CD4-positive, alpha-beta memory T cell (primary cell): ENCODE data around the gene TRAIP. TPM values are rescaled to one million over a fixed set of nuclear protein-coding genes. Genes with fewer than 3 reads are reported as not detected.

ENCODE experiments used
- CTCF ChIA-PET: fragments of 350-600 bp; sonication (Branson Sonifier 250); formaldehyde crosslinking; loops from one replicate; lab custom pipeline; 2021; ENCODE audit warnings: inconsistent platforms; ENCODE audit not compliant: partially characterized antibody; lab: Charles Lee
- POLR2A ChIA-PET: fragments of 350-600 bp; sonication (Branson Sonifier 250); formaldehyde crosslinking; loops from one replicate; lab custom pipeline; 2021; ENCODE audit not compliant: partially characterized antibody; lab: Charles Lee
- DNase-seq, 5 donors: peaks; one replicate each; pipeline versions ENCODE4 v3.0.0 to v3.0.0-alpha.2; 2020 to 2022; ENCODE audit warnings: mixed read lengths in 1 of 5
- H3K27ac ChIP-seq: one replicate; pipeline ENCODE4 v1.7.0; 2013; ENCODE audit warnings: low read depth, low read length
- H3K27me3 ChIP-seq: 2 replicates; pipeline ENCODE4 v1.7.0; 2013; ENCODE audit warnings: mild to moderate bottlenecking, low read length, moderate library complexity; ENCODE audit not compliant: insufficient read depth
- H3K36me3 ChIP-seq: 2 replicates; pipeline ENCODE4 v1.7.0; 2013; ENCODE audit warnings: mild to moderate bottlenecking, low read length, moderate library complexity; ENCODE audit not compliant: insufficient read depth
- H3K4me1 ChIP-seq: 2 replicates; pipeline ENCODE4 v1.7.0; 2013; ENCODE audit warnings: mild to moderate bottlenecking, low read length, moderate library complexity; ENCODE audit not compliant: insufficient read depth
- H3K4me3 ChIP-seq, 2 donors: one replicate each; pipeline ENCODE4 v1.7.0; 2013; ENCODE audit warnings: low read length in 2 of 2, mild to moderate bottlenecking in 1 of 2
- H3K9me3 ChIP-seq, 2 donors: one replicate each; pipeline ENCODE4 v1.7.0; 2013; ENCODE audit warnings: low read length in 2 of 2, control low read depth in 1 of 2; ENCODE audit not compliant: control insufficient read depth in 1 of 2
- H3K27ac Mint-ChIP-seq, 7 donors: one replicate each; pipeline ENCODE4 v1.8.0; 2020 to 2021; ENCODE audit warnings: mixed read lengths in 7 of 7, mild to moderate bottlenecking in 6 of 7, inconsistent platforms in 3 of 7, moderate library complexity in 3 of 7
- H3K27me3 Mint-ChIP-seq, 2 donors: one replicate each; pipeline ENCODE4 v1.8.0; 2020 to 2021; ENCODE audit warnings: mixed read lengths in 2 of 2
- H3K36me3 Mint-ChIP-seq, 2 donors: one replicate each; pipeline ENCODE4 v1.8.0; 2020 to 2021; ENCODE audit warnings: mixed read lengths in 2 of 2, inconsistent platforms in 1 of 2, mild to moderate bottlenecking in 1 of 2
- H3K4me1 Mint-ChIP-seq, 4 donors: one replicate each; pipeline ENCODE4 v1.8.0; 2020 to 2021; ENCODE audit warnings: mixed read lengths in 4 of 4, mild to moderate bottlenecking in 1 of 4
- H3K4me3 Mint-ChIP-seq, 8 donors: one replicate each; pipeline ENCODE4 v1.8.0; 2020 to 2021; ENCODE audit warnings: mixed read lengths in 8 of 8, mild to moderate bottlenecking in 7 of 8, moderate library complexity in 6 of 8, inconsistent platforms in 3 of 8
- H3K9me3 Mint-ChIP-seq, 8 donors: one replicate each; pipeline ENCODE4 v1.8.0; 2020 to 2021; ENCODE audit warnings: mixed read lengths in 8 of 8, mild to moderate bottlenecking in 5 of 8, inconsistent platforms in 3 of 8, moderate library complexity in 1 of 8
- intact Hi-C: fragments of 100-400 bp; cut with micrococcal nuclease; formaldehyde crosslinking; loops from one replicate; pipeline ENCODE4 v1.15.1; 2023
- polyA plus RNA-seq, 2 donors: library from polyadenylated mRNA; unstranded; fragments of 300-500 nt; fragmentation: Illumina TruSeq; gene quantifications; one replicate each; pipeline ENCODE4 v1.2.3, GENCODE V29; 2021
- total RNA-seq, 2 experiments: library from RNA; stranded (reverse); gene quantifications; one replicate each; pipeline ENCODE4 v1.2.3, GENCODE V29; 2021

The TRAIP gene
- total and polyA plus RNA-seq, 4 experiments from 2014 or later = 1.0 to 6.7 (median 3.2) TPM

DNA sequence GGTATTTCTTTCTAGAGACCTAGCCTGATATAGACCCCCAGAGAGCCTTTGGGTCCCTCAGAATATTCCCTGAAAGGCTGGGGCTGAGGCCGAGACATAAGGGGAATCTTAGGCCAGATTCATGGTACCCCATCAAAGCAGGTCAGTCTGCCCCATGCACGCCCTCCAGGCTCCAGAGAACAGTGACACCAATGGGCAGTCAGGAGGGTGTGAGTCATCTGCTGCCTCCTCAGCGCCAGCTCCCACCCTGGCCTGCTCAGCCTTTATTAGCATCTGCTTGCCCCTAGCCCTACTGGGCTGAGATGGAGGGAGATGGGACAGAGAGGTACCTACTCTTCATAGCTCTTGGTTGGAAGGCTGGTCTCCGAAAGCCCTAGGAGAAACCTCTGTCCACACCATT is 27.6 kb upstream of the TRAIP start:
- no peak overlapping the region for H3K4me3 Mint-ChIP-seq
- ChIA-PET CTCF (interaction anchor here (1.4 kb wide), 1 partner anchor 45 kb away, joined by 6 read pairs; no protein-coding TSS in a partner anchor), POLR2A (interaction anchor here (1.1 kb wide), 1 partner anchor 46 kb away, joined by 3 read pairs; the partner anchor contains the start of gene MON1A)
- H3K9me3 Mint-ChIP-seq = no peaks in the 10 kb centered on the region
- no peaks in the 10 kb centered on the region for H3K27me3 Mint-ChIP-seq
- Histone ChIP-seq H3K27me3 (no peaks in the 10 kb centered on the region), H3K9me3 (no peaks in the 10 kb centered on the region), H3K36me3 (no peaks in the 10 kb centered on the region), H3K4me1 (no peaks in the 10 kb centered on the region), H3K4me3 (no peak overlapping the region), H3K27ac (no peak overlapping the region)
- intact Hi-C loops = no loop called here
- H3K27ac Mint-ChIP-seq = peak overlapping the region in 1 of 7 donors; percentile 6
- H3K4me1 Mint-ChIP-seq = no peaks in the 10 kb centered on the region
- peak in 1 of 5 donors; percentile 24 for DNase-seq
- H3K36me3 Mint-ChIP-seq = no peaks in the 10 kb centered on the region

DNA sequence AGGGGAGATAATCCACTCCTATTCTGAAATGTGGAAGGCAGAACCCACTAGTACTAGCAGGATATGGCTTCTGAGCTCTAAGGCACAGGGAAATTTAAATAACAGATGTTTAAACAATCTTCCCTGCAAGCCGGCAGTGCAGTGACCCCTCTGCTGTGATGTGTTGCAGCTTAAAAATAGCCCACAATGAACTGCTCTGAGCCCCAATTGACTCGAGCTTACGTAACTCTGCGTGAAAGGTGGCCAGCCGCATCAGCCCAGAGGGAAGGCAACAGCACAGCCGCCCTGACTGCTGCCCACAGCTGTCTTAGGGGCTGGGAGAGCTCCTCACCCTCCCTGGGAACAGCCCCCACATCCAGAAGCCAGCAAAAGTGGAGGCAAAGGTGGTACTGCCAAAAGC is 25.8 kb upstream of the TRAIP start:
- H3K9me3 Mint-ChIP-seq = no peaks in the 10 kb centered on the region
- no peaks in the 10 kb centered on the region for H3K36me3 Mint-ChIP-seq
- Histone ChIP-seq H3K27me3 (no peaks in the 10 kb centered on the region), H3K9me3 (no peaks in the 10 kb centered on the region), H3K27ac (no peak overlapping the region), H3K36me3 (no peaks in the 10 kb centered on the region), H3K4me1 (no peaks in the 10 kb centered on the region), H3K4me3 (no peak overlapping the region)
- CTCF ChIA-PET = no interaction called here
- POLR2A ChIA-PET = interaction anchor here (0.6 kb wide), 1 partner anchor 137 kb away, joined by 3 read pairs; no protein-coding TSS in a partner anchor
- intact Hi-C loops = no loop called here
- H3K4me3 Mint-ChIP-seq = no peak overlapping the region
- H3K4me1 Mint-ChIP-seq = no peaks in the 10 kb centered on the region
- no peak overlapping the region for H3K27ac Mint-ChIP-seq
- no peaks in the 10 kb centered on the region for H3K27me3 Mint-ChIP-seq
- no peak for DNase-seq

- no peak for DNase-seq
- intact Hi-C loops = no loop called here
- ChIA-PET CTCF (no interaction called here), POLR2A (no interaction called here)
- H3K36me3 Mint-ChIP-seq = no peaks in the 10 kb centered on the region
- H3K4me1 Mint-ChIP-seq = no peaks in the 10 kb centered on the region
- H3K4me3 Mint-ChIP-seq = no peak overlapping the region
- no peak overlapping the region for H3K27ac Mint-ChIP-seq
- H3K4me3 ChIP-seq = no peak overlapping the region
- no peaks in the 10 kb centered on the region for H3K27me3 Mint-ChIP-seq
- peaks cover 0 to 1% (median 0%) of the 10 kb centered on the region in 8 donors for H3K9me3 Mint-ChIP-seq
- no peaks in the 10 kb centered on the region for H3K27me3 ChIP-seq
- H3K9me3 ChIP-seq = no peaks in the 10 kb centered on the region
- no peak overlapping the region for H3K27ac ChIP-seq
- no peaks in the 10 kb centered on the region for H3K4me1 ChIP-seq
- no peaks in the 10 kb centered on the region for H3K36me3 ChIP-seq
These were observed 24.4 kb upstream of the TRAIP start for GRCh38 chr3:49880581-49881315.

GRCh38 chr3:49879721-49880120 is 23.4 kb upstream of the TRAIP start:
- intact Hi-C loops = no loop called here
- POLR2A ChIA-PET = no interaction called here
- DNase-seq = no peak

DNA sequence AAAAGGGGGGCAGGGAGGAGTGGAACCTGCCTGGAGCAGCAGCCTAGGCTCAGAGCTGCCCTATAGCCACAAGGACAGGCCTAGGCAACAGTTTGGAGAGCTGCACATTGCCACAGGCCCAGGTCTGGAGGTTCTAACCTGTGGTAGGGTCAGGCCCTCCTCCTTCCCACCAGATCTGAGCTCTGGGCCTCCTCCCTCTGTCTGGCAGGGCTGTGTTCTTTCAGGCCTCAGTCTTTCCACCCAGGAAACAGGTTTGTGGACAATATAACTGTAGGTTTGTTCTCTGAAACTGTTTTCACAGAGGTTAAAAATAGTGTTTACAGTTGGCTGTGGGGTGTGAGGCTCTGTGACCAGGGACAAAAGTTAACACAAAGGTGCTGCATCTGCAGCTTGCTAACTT is 22.3 kb upstream of the TRAIP start:
- no peak for DNase-seq
- no peaks in the 10 kb centered on the region for H3K4me1 ChIP-seq
- H3K27me3 ChIP-seq = no peaks in the 10 kb centered on the region
- Mint-ChIP-seq H3K36me3 (no peaks in the 10 kb centered on the region), H3K4me3 (no peak overlapping the region), H3K27me3 (no peaks in the 10 kb centered on the region), H3K9me3 (peaks cover 0 to 1% (median 0%) of the 10 kb centered on the region in 8 donors), H3K27ac (no peak overlapping the region), H3K4me1 (peaks cover 0 to 1% (median 0%) of the 10 kb centered on the region in 4 donors)
- H3K9me3 ChIP-seq = no peaks in the 10 kb centered on the region
- no peak overlapping the region for H3K27ac ChIP-seq
- no peak overlapping the region for H3K4me3 ChIP-seq
- POLR2A ChIA-PET = no interaction called here
- no peaks in the 10 kb centered on the region for H3K36me3 ChIP-seq
- CTCF ChIA-PET = no interaction called here
- intact Hi-C loops = no loop called here

More at GRCh38 chr3:49879721-49880120, 23.4 kb upstream of the TRAIP start:
- Histone ChIP-seq H3K9me3 (no peaks in the 10 kb centered on the region), H3K36me3 (no peaks in the 10 kb centered on the region), H3K4me3 (no peak overlapping the region), H3K27me3 (no peaks in the 10 kb centered on the region), H3K4me1 (no peaks in the 10 kb centered on the region), H3K27ac (no peak overlapping the region)
- H3K36me3 Mint-ChIP-seq = no peaks in the 10 kb centered on the region
- no peaks in the 10 kb centered on the region for H3K4me1 Mint-ChIP-seq
- peak overlapping the region in 1 of 7 donors; percentile 53 for H3K27ac Mint-ChIP-seq
- H3K4me3 Mint-ChIP-seq = no peak overlapping the region
- CTCF ChIA-PET = no interaction called here
- no peaks in the 10 kb centered on the region for H3K27me3 Mint-ChIP-seq
- peaks cover 0 to 1% (median 0%) of the 10 kb centered on the region in 8 donors for H3K9me3 Mint-ChIP-seq

DNA sequence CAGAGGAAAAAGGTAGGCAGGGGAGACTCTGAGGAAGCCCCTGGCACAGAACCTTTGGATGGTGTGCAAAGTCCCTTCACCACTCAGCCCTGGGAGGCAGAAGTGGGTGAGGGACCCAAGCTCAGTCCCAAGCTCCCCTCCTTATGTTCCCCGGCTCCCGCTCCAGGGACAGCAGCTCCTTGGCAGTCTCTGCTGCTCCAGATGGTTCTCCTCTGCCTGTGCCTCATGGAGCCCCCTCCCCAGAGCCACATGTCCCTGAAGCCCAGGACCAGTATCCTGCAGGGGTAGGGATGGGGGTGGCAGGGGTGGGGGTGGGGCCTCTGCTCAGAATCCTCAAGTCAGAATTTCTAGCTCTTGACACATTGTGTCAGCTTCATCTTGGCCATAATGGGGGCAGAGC is 21.4 kb upstream of the TRAIP start:
- H3K9me3 Mint-ChIP-seq = peaks cover 0 to 1% (median 0%) of the 10 kb centered on the region in 8 donors
- H3K4me3 ChIP-seq = no peak overlapping the region
- H3K36me3 Mint-ChIP-seq = no peaks in the 10 kb centered on the region
- H3K4me1 Mint-ChIP-seq = peaks cover 0 to 11% (median 3%) of the 10 kb centered on the region in 4 donors
- H3K27me3 ChIP-seq = no peaks in the 10 kb centered on the region
- ChIA-PET POLR2A (no interaction called here), CTCF (no interaction called here)
- H3K4me3 Mint-ChIP-seq = no peak overlapping the region
- H3K27ac Mint-ChIP-seq = peak overlapping the region in 1 of 7 donors; percentile 52
- H3K27ac ChIP-seq = no peak overlapping the region
- no peaks in the 10 kb centered on the region for H3K36me3 ChIP-seq
- H3K4me1 ChIP-seq = no peaks in the 10 kb centered on the region
- no peak for DNase-seq
- no peaks in the 10 kb centered on the region for H3K27me3 Mint-ChIP-seq
- intact Hi-C loops = no loop called here
- no peaks in the 10 kb centered on the region for H3K9me3 ChIP-seq

- ChIA-PET POLR2A (no interaction called here), CTCF (interaction anchor here (0.8 kb wide), 1 partner anchor 37 kb away, joined by 4 read pairs; no protein-coding TSS in a partner anchor)
- no peak overlapping the region for H3K27ac Mint-ChIP-seq
- intact Hi-C loops = no loop called here
- Histone ChIP-seq H3K27ac (no peak overlapping the region), H3K27me3 (no peaks in the 10 kb centered on the region), H3K4me3 (no peak overlapping the region), H3K9me3 (no peaks in the 10 kb centered on the region), H3K4me1 (no peaks in the 10 kb centered on the region), H3K36me3 (no peaks in the 10 kb centered on the region)
- no peaks in the 10 kb centered on the region for H3K27me3 Mint-ChIP-seq
- H3K4me3 Mint-ChIP-seq = no peak overlapping the region
- H3K4me1 Mint-ChIP-seq = peaks cover 1 to 17% (median 9%) of the 10 kb centered on the region in 4 donors
- H3K36me3 Mint-ChIP-seq = no peaks in the 10 kb centered on the region
- no peak for DNase-seq
- peaks cover 0 to 1% (median 0%) of the 10 kb centered on the region in 8 donors for H3K9me3 Mint-ChIP-seq
These were observed 20.2 kb upstream of the TRAIP start for GRCh38 chr3:49876567-49876966.
